Measurements from ENCODE around the gene MTM1.

MTM1 gene

DNA sequence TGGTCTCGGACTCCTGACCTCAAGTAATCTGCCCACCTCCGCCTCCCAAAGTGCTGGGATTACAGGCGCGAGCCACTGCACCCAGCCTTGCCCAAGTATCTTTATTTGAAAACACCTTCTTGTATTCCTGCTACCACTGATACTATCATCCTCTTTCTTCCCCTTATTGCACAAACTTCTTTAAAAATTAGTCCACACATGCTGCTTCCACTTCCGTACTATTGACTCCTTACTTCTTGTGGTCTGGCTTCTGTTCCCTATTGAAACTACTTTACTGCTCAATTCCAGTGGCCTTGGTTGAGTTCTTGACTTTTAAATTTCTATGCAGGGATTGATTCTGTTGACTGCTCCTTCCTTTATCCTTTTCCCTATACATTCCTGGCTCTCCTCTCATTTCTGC is 38.8 kb downstream of the MTM1 start:
- DNase-seq, result no peak

DNA sequence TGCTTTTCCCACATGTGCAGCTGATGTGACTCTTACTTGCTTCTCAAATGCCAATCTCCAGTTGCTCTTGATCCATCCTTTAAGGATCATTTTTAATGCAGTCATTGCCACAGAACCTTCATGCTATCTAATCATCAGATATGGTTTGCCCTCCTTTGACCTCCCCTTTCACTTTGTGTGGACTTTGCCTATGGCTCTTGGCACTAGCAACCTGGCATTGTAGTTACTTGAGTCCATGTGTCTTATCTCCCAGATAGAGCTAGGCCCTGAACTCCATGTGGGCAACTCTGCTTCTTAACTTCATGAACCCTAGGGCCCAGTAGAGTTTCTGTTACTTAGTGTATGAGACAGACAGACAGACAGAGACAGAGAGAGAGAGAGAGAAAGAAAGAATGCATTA is 41.6 kb downstream of the MTM1 start:
- DNase-seq, result no peak

DNA sequence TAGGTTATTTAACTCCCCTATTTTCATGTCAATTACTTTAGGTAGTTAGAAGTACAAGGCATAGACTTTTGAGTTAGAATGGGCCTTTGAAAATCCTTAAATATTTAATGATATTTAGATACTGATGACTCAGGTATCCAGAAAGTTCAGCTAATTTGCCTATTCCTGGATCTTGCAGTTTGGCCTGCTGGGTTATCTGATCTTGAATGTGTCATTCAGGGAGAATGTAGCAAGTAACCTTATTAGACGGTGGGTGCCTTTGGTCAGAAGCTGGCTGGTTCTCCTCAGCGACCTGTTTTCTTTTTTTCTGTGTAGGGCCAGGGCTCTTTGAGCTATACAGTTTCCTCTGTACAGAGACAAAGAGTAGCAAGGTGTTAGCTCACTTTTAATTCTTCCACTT is 42.0 kb downstream of the MTM1 start:
- DNase-seq, result no peak

GRCh38 chrX:150615356-150615755 is 46.9 kb downstream of the MTM1 start:
- no peak for DNase-seq

DNA sequence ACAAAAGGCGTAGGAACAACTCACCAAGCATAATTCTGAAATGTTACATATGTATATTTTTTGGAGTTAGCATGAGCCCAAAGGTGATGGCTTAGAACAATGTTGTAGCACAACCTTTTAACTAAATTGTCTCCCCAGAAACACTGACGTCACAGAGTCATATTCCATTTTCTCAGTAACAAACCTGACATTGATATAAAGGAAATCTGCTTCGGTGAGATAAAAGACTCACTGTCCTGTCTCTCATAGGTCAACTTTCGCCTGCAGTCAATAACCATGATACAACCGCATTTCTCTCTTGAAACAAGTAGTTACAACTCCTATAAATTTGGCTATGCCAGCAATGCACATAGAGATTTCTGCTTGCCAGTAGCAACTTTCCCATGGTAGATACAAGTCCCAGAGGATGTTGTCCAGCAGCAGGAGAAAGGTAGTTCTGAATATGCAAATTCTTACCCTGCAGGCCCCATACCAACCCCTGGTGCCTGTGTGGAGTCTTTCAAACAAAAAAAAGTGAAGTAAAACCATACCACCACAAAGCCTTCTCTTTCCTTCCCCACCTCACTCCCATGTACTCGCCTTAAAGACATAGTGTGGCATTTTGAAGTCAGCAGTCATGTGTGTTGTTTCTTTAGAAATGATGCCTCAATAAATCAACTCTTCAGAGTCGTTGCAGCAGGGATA is 47.9 kb downstream of the MTM1 start:
- no peak for DNase-seq

- DNase-seq, result no peak
Measured at GRCh38 chrX:150616863-150617198, 48.4 kb downstream of the MTM1 start.

- no peak for DNase-seq
Measured at GRCh38 chrX:150621652-150622051, 53.2 kb downstream of the MTM1 start.

- no peak for DNase-seq
Measured at GRCh38 chrX:150623583-150623982, 55.2 kb downstream of the MTM1 start.

DNA sequence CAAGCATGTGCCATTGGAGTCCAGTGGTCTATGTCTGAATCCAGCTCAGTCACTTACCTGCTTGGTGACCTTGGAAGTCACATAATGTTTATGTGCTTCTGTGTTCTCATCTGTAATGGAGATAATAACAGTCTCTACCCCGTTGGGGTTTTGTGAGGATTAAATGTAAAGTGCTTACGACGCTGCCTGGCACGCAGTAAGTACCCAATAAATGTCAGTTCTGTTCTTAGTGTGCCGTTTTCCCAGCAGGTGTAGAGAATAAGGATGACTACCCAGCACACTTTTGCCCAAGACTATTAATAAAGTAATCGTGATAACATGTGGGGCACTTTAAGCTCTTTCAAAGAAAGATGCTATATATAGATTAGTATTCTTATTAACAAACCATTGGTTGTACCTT is 56.7 kb downstream of the MTM1 start:
- no peak for DNase-seq

- no peak for DNase-seq
Measured at GRCh38 chrX:150625875-150626274, 57.5 kb downstream of the MTM1 start.

DNA sequence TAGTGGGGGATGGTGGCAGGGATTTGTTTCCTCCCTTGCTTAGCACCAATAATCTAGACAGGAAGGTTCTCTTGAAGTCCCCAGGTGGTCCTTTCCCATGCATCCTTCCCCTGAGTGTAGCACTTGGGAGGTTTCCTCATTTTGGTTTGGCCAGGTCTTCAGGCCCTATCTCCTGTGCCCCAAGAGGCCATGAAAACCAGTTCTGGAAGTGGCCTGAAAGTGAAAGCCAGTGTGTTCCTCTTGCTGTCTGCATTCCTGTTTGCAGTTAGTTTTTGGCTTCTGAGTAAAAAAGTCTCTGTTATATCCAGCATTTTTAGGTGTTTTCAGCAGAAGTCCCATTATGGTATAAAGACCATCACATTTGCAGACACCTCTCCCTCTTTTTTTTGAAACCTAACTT is 59.5 kb downstream of the MTM1 start:
- no peak for DNase-seq

DNA sequence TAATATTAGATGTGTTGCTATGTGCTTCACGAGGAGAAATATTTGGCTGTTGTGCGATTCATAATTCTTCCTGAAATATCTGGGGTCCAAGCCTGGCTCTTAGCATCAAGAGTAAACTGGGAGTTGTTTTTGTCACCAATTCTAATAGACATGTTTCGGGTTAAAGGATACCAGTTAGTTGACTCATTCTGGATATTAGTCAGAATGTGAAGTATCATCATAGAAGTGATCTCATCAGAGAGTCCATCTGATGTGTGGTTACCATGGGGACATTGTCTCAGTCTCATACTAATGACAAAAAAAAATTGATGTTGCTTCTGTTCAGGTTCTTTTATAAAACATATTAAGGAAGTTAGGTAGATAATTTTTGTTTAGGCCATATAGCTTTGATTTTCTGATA is 67.5 kb downstream of the MTM1 start:
- no peak for DNase-seq

DNA sequence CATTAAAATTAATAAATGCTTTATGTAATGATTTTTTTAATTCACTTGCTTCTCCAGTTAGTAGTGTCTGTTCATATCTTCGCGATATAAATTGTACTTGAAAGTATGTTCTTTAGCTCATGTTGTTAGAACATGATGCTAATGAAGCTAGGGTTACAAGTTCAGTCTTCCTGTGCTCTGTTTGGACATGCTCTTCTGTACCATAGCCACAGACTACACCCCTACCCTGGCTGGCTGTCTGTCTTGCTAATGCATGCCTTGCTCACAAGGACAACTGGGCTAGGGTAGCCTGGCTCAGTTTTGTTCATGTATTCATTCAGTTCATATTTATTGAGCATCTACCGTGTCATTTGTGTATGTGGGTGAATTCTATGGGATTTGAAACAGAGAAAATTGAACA is 74.0 kb downstream of the MTM1 start:
- no peak for DNase-seq

DNA sequence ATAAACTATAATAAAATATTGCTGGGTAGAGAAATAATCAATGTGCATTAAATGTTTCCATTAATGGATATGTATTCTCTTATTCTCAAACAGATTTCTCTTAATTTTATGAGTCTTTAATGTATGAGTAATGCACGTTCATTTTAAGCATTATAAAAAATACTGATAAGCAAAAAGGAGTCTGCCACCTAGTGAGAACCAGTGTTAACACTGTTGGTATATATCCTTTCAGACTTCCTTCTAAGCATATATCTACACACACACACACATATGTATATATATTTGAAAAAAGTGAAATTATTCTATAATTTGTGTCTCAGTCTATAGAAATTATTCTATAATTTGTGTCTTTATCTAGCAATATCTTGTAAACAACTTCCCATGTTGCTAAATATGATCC is 74.8 kb downstream of the MTM1 start:
- DNase-seq, result no peak

GRCh38 chrX:150643958-150644357 is 75.5 kb downstream of the MTM1 start:
- no peak for DNase-seq

GRCh38 chrX:150644422-150644821 is 76.0 kb downstream of the MTM1 start:
- no peak for DNase-seq

- no peak for DNase-seq
Measured at GRCh38 chrX:150647331-150647730, 78.9 kb downstream of the MTM1 start.

- DNase-seq, result no peak
Measured at GRCh38 chrX:150648296-150648940, 80.0 kb downstream of the MTM1 start.

- DNase-seq, result no peak
Measured at GRCh38 chrX:150649096-150649870, 80.9 kb downstream of the MTM1 start.

- DNase-seq, result no peak
Measured at GRCh38 chrX:150651906-150652305, 83.5 kb downstream of the MTM1 start.

GRCh38 chrX:150655788-150656187 is 87.4 kb downstream of the MTM1 start:
- DNase-seq, result no peak

DNA sequence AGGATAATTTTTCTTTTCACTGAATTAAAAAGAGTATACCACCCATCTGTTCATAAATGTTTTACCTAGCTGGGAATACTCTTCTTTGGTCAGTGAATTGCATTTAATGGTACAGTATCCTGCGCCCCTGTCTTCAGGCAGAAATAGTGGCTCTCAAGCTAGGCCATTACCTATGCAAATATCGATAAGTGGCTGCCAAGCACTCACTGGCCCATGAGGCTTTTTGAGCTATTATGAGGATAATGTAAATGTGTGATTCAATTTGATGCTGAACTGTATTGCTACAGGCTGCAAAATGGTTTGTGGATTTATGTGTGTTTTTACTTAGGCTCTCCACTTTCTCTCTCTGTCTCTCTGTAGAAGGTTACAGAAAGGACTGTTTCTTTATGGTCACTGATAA is 94.7 kb downstream of the MTM1 start:
- peak; percentile 84 for DNase-seq

DNA sequence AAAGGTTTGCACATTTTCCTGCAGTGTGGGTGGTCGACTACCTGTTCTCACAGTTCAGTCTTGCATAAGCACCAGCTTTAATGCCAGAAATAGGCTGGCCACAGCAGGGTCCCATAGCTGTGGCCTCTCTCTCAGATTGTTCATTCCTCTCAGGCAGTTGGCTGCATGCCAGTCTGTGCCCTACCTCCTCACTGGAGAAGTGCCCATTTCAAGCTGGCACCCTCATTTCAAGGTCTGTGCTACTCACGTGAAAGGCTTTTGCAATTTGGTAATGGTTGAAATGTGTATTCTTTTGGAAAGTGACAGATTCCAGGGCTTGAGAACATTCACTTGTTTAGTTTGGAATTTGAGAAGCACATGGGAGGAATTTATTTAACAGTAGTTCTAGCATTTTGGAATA is 95.9 kb downstream of the MTM1 start:
- peak; percentile 89 for DNase-seq

DNA sequence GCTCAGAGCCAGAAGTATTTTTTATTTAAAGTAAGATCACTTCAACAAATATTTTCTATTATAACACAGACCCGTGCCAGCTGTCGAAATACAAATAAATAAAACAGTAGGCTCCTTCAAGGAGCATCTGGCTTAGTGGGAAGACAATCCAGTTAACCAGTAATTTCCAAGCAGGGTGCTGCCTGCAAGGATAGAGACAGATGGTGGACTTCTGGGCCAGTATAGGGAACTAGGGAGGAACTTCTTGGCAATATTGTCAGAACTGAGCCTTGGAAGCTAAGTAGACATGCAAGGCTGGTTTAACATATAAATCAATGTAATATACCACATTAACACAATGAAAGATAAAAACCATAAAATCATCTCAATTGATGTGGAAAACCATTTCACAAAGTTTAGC is 107.8 kb downstream of the MTM1 start:
- no peak for DNase-seq

All from NCI-H1092 (cell line).